Mesothelial cell of epicardium (in vitro differentiated cells): ENCODE measurements around the gene KIF4B. TPM values are rescaled to one million over a fixed set of nuclear protein-coding genes. Genes with fewer than 3 reads are reported as not detected.

Experiments
- DNase-seq, 2 experiments: peaks; one replicate each; pipeline ENCODE4 v3.0.0; 2021; ENCODE audit warnings: low spot score in 2 of 2; ENCODE audit not compliant: unreplicated experiment in 2 of 2
- H3K27ac Mint-ChIP-seq: 2 replicates; pipeline ENCODE4 v1.8.0; 2021; ENCODE audit warnings: mixed read lengths
- H3K27me3 Mint-ChIP-seq: 2 replicates; pipeline ENCODE4 v1.8.0; 2021; ENCODE audit warnings: low read depth, mixed read lengths
- H3K36me3 Mint-ChIP-seq: 2 replicates; pipeline ENCODE4 v1.8.0; 2021; ENCODE audit warnings: mixed read lengths
- H3K4me1 Mint-ChIP-seq: 2 replicates; pipeline ENCODE4 v1.8.0; 2021; ENCODE audit warnings: mixed read lengths
- H3K4me3 Mint-ChIP-seq: 2 replicates; pipeline ENCODE4 v1.8.0; 2021; ENCODE audit warnings: mild to moderate bottlenecking, moderate library complexity, mixed read lengths
- H3K9me3 Mint-ChIP-seq: 2 replicates; pipeline ENCODE4 v1.8.0; 2021; ENCODE audit warnings: mixed read lengths
- CTCF ChIP-seq: fragments of 200-600 bp; sonication (generic); IDR thresholded peaks from one replicate; pipeline ENCODE4 v1.5.0; 2021; ENCODE audit warnings: antibody characterized with exemption; ENCODE audit not compliant: unreplicated experiment
- total RNA-seq: library from RNA; stranded (reverse); gene quantifications from 3 replicates; pipeline ENCODE4 v1.2.1, GENCODE V29; 2021

KIF4B gene, protein sequence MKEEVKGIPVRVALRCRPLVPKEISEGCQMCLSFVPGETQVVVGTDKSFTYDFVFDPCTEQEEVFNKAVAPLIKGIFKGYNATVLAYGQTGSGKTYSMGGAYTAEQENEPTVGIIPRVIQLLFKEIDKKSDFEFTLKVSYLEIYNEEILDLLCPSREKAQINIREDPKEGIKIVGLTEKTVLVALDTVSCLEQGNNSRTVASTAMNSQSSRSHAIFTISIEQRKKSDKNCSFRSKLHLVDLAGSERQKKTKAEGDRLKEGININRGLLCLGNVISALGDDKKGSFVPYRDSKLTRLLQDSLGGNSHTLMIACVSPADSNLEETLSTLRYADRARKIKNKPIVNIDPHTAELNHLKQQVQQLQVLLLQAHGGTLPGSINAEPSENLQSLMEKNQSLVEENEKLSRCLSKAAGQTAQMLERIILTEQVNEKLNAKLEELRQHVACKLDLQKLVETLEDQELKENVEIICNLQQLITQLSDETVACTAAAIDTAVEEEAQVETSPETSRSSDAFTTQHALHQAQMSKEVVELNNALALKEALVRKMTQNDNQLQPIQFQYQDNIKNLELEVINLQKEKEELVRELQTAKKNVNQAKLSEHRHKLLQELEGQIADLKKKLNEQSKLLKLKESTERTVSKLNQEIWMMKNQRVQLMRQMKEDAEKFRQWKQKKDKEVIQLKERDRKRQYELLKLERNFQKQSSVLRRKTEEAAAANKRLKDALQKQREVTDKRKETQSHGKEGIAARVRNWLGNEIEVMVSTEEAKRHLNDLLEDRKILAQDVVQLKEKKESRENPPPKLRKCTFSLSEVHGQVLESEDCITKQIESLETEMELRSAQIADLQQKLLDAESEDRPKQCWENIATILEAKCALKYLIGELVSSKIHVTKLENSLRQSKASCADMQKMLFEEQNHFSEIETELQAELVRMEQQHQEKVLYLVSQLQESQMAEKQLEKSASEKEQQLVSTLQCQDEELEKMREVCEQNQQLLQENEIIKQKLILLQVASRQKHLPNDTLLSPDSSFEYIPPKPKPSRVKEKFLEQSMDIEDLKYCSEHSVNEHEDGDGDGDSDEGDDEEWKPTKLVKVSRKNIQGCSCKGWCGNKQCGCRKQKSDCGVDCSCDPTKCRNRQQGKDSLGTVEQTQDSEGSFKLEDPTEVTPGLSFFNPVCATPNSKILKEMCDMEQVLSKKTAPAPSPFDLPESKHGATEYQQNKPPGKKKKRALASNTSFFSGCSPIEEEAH
- 0.07 to 0.11 TPM in 2 of 3 replicates, not detected in the other for total RNA-seq

- no peaks in the 10 kb centered on the region for H3K27me3 Mint-ChIP-seq
Observed at GRCh38 chr5:155013526-155013925, at the start of gene KIF4B. Gene KIF4B, plus strand, starts transcription at chr5:155013755. Its CDS starts 105 bp downstream, at chr5:155013860.

DNA sequence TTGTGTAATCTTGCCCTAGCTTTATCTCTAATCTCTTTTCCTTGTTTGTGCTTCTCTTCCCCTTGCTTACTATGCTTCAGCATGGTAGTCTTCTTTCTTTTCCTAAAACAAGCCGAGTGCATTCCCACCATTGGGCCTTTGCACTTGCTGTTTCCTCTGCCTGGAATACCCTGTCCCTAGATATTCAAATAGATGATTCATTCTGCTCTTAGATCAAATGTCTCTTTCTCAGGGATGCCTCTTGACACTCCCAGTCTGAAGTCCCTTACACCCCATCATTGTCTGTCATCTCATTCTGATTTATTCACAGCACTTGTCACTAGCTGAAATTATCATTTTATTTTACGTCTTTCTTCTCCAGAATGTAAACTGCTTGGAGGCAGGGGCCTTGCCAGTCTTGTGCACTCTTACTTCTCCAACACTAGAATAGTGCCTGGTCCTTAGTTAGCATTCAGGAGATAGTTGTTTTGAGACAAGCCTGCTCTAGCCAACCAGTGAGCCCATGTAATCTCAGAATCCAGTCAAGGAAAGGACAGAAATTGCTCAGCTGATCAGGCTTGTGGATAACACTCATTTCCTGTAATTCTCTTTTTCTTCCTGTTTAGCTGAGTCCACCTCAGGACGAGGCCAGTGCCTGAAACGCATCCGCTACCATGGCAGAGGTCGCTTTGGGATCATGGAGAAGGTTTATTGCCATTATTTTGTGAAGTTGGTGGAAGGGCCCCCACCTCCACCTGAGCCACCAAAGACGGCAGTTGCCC lies 47.3 kb upstream of the KIF4B start:
- peak overlapping the region; percentile 23 for H3K27ac Mint-ChIP-seq
- H3K4me1 Mint-ChIP-seq = no peaks in the 10 kb centered on the region
- no peaks in the 10 kb centered on the region for H3K27me3 Mint-ChIP-seq
- TF ChIP-seq CTCF = no peak
- no peak overlapping the region for H3K4me3 Mint-ChIP-seq
- H3K36me3 Mint-ChIP-seq = peaks cover 16% of the 10 kb centered on the region
- DNase-seq = no peak
- H3K9me3 Mint-ChIP-seq = no peaks in the 10 kb centered on the region

More at GRCh38 chr5:155013526-155013925, at the start of gene KIF4B:
- H3K4me3 Mint-ChIP-seq = no peak within 1 kb of the TSS
- H3K36me3 Mint-ChIP-seq = no peaks in the 10 kb centered on the region
- DNase-seq = no peak
- no peak within 1 kb of the TSS for H3K27ac Mint-ChIP-seq
- peaks cover 4% of the 10 kb centered on the region for H3K4me1 Mint-ChIP-seq
- peaks cover 10% of the 10 kb centered on the region for H3K9me3 Mint-ChIP-seq
- TF ChIP-seq CTCF = no peak

DNA sequence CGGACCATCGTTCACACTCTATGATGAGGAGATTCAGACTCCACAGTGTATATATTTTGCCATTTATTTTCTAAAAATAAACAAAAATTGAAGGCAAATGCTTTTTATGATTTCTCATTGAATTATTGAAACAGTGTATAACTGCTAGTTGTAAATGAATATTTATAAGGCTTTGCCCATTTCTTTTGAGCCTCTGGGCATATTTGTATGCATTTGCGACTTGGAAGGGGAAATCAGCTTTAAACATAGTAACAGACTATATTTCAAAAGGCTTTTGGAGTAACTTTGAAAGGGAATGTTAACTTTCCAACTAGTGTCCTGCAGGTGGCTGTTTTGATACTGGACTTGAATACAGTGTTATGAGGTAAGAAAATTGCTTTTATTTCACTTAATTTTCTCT lies 46.7 kb upstream of the KIF4B start:
- no peak for TF ChIP-seq CTCF
- Mint-ChIP-seq H3K27me3 (no peaks in the 10 kb centered on the region), H3K4me1 (no peaks in the 10 kb centered on the region), H3K36me3 (peaks cover 16% of the 10 kb centered on the region), H3K9me3 (no peaks in the 10 kb centered on the region), H3K4me3 (no peak overlapping the region), H3K27ac (peak overlapping the region; percentile 31)
- no peak for DNase-seq

GRCh38 chr5:154967421-154968024 lies 46.0 kb upstream of the KIF4B start:
- no peak for DNase-seq
- Mint-ChIP-seq H3K36me3 (peaks cover 15% of the 10 kb centered on the region), H3K9me3 (no peaks in the 10 kb centered on the region), H3K4me3 (no peak overlapping the region), H3K4me1 (no peaks in the 10 kb centered on the region), H3K27ac (no peak overlapping the region), H3K27me3 (no peaks in the 10 kb centered on the region)
- TF ChIP-seq CTCF = peak; percentile 53

- H3K4me1 Mint-ChIP-seq = no peaks in the 10 kb centered on the region
- H3K27me3 Mint-ChIP-seq = no peaks in the 10 kb centered on the region
- H3K27ac Mint-ChIP-seq = no peak overlapping the region
- H3K4me3 Mint-ChIP-seq = no peak overlapping the region
- peaks cover 14% of the 10 kb centered on the region for H3K36me3 Mint-ChIP-seq
- no peak for TF ChIP-seq CTCF
- no peaks in the 10 kb centered on the region for H3K9me3 Mint-ChIP-seq
- no peak for DNase-seq
Observed at GRCh38 chr5:154968953-154969352, 44.6 kb upstream of the KIF4B start.
